ENCODE data around the gene TMEM229B.

The TMEM229B gene

GRCh38 chr14:67426983-67427606, 61.4 kb downstream of the TMEM229B start:
- Histone ChIP-seq H3K27ac (no peak overlapping the region), H3K4me3 (no peak overlapping the region)
- TF ChIP-seq CTCF (IDR thresholded peaks at IDR 0.05): peak; percentile 72
- DNase-seq (ENCODE audit: low spot score): no peak

GRCh38 chr14:67426161-67426560, 62.4 kb downstream of the TMEM229B start:
- H3K4me3 ChIP-seq: no peak overlapping the region
- DNase-seq (ENCODE audit: low spot score): no peak

GRCh38 chr14:67425608-67426007, 62.9 kb downstream of the TMEM229B start:
- DNase-seq (ENCODE audit: low spot score): no peak
- TF ChIP-seq CTCF (IDR thresholded peaks at IDR 0.05): no peak
- Histone ChIP-seq H3K27ac (no peak overlapping the region), H3K4me3 (no peak overlapping the region)

More at GRCh38 chr14:67426161-67426560, 62.4 kb downstream of the TMEM229B start:
- H3K27ac ChIP-seq: no peak overlapping the region
- TF ChIP-seq CTCF (IDR thresholded peaks at IDR 0.05): no peak

- Histone ChIP-seq H3K27ac (no peak overlapping the region), H3K4me3 (no peak overlapping the region)
- no peak for TF ChIP-seq CTCF (IDR thresholded peaks at IDR 0.05)
- no peak for DNase-seq (ENCODE audit: low spot score)
These were observed 64.0 kb downstream of the TMEM229B start for GRCh38 chr14:67424539-67424938.

- no peak for TF ChIP-seq CTCF (IDR thresholded peaks at IDR 0.05)
- no peak for DNase-seq (ENCODE audit: low spot score)
- H3K4me3 ChIP-seq: no peak overlapping the region
- no peak overlapping the region for H3K27ac ChIP-seq
These were observed 65.1 kb downstream of the TMEM229B start for GRCh38 chr14:67423424-67423823.

GRCh38 chr14:67421356-67422224, 66.9 kb downstream of the TMEM229B start:
- no peak overlapping the region for H3K4me3 ChIP-seq
- TF ChIP-seq CTCF (IDR thresholded peaks at IDR 0.05): no peak
- DNase-seq (ENCODE audit: low spot score): no peak
- no peak overlapping the region for H3K27ac ChIP-seq
